ENCODE measurements around the gene ATE1. TPM values are rescaled to one million over a fixed set of nuclear protein-coding genes. Genes with fewer than 3 reads are reported as not detected.

Gene ATE1
- total and polyA plus RNA-seq, 2 donors (not counting 3 experiments of a cell fraction or from before 2014, with no cell fraction given): 8.7 to 27.1 TPM

DNA sequence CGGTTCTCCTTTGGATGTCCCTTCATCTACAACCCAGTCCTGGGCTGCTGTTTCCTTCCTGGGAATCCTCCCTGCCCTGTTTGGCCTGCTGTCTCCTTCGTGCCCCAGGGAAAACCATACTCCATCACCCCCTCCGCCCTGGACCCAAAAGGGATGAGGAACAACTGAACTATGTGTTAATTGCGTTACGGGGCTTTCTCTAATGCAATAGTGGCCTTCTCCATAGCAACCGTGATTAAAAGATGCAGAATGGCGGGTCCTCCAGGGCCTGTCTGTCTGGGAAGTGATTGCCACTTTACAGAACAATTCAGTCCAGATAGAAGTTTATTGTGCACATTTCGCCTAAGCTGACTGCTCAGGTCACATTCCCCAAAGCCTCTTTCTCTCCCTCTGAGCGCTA is 217.6 kb downstream of the ATE1 start:
- BruUV-seq (replicated peaks): no TSS peak
- Histone ChIP-seq H3K27me3 (ENCODE audit: control insufficient read depth in 2 of 2, insufficient read depth in 2 of 2, low read length in 2 of 2) (peaks cover 0 to 4% of the 10 kb centered on the region in 2 experiments), H3K36me3 (ENCODE audit: control insufficient read depth in 2 of 2, extremely low read depth in 1 of 2, insufficient read depth in 2 of 2, low read length in 2 of 2) (no peaks in the 10 kb centered on the region), H3K4me1 (ENCODE audit: control insufficient read depth, extremely low read depth, insufficient read depth, low read length) (no peaks in the 10 kb centered on the region), H3K79me2 (ENCODE audit: control insufficient read depth, insufficient read depth, low read length) (no peaks in the 10 kb centered on the region), H3K9me3 (replicated peaks; ENCODE audit: control insufficient read depth, insufficient read depth, low read length) (no peaks in the 10 kb centered on the region), H3K9ac (replicated peaks; ENCODE audit: extremely low read depth, insufficient read depth, low read length) (no peak overlapping the region), H3K27ac (ENCODE audit: insufficient read depth, low read depth, low read length) (no peak overlapping the region), H3K4me3 (replicated peaks in 1 of 3; ENCODE audit: insufficient read depth in 1 of 3, low read depth in 1 of 3, low read length in 3 of 3) (no peak overlapping the region), H4K20me1 (replicated peaks; ENCODE audit: control insufficient read depth, extremely low read depth, insufficient read depth, low read length) (no peaks in the 10 kb centered on the region), H2AFZ (ENCODE audit: low read depth, low read length) (no peak overlapping the region), H3K4me2 (ENCODE audit: insufficient read depth, low read length) (no peak overlapping the region), H3K9me1 (replicated peaks; ENCODE audit: control insufficient read depth, extremely low read depth, insufficient read depth, low read length) (no peaks in the 10 kb centered on the region)
- FAIRE-seq (no peak), DNase-seq (ENCODE audit: low read depth, low spot score) (no peak)
- TF ChIP-seq POLR2AphosphoS5 (IDR thresholded peaks at IDR 0.05; ENCODE audit: insufficient read depth, low read depth, low read length): no peak
- no peak for TF ChIP-seq MYC (IDR thresholded peaks at IDR 0.05; ENCODE audit: low read depth, low read length)
- TF ChIP-seq, protein P1, sequence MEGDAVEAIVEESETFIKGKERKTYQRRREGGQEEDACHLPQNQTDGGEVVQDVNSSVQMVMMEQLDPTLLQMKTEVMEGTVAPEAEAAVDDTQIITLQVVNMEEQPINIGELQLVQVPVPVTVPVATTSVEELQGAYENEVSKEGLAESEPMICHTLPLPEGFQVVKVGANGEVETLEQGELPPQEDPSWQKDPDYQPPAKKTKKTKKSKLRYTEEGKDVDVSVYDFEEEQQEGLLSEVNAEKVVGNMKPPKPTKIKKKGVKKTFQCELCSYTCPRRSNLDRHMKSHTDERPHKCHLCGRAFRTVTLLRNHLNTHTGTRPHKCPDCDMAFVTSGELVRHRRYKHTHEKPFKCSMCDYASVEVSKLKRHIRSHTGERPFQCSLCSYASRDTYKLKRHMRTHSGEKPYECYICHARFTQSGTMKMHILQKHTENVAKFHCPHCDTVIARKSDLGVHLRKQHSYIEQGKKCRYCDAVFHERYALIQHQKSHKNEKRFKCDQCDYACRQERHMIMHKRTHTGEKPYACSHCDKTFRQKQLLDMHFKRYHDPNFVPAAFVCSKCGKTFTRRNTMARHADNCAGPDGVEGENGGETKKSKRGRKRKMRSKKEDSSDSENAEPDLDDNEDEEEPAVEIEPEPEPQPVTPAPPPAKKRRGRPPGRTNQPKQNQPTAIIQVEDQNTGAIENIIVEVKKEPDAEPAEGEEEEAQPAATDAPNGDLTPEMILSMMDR (IDR thresholded peaks at IDR 0.05; ENCODE audit: extremely low read depth in 1 of 2, insufficient read depth in 1 of 2, low read depth in 1 of 2, low read length in 2 of 2): no peak
- TF ChIP-seq, protein P2, sequence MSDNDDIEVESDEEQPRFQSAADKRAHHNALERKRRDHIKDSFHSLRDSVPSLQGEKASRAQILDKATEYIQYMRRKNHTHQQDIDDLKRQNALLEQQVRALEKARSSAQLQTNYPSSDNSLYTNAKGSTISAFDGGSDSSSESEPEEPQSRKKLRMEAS (IDR thresholded peaks at IDR 0.05; ENCODE audit: insufficient read depth, insufficient read length): no peak
- no peak for TF ChIP-seq GATA2 (IDR thresholded peaks at IDR 0.05; ENCODE audit: insufficient read depth, insufficient read length, low read depth, low read length)
- no peak for TF ChIP-seq EZH2 (IDR thresholded peaks at IDR 0.05; ENCODE audit: borderline replicate concordance, low read depth, low read length, severe bottlenecking)
- TF ChIP-seq JUN (IDR thresholded peaks at IDR 0.05; ENCODE audit: borderline replicate concordance, insufficient read depth, insufficient read length, low read depth): no peak
- no peak for TF ChIP-seq FOS (IDR thresholded peaks at IDR 0.05; ENCODE audit: borderline replicate concordance, insufficient read depth, low read length)
- dilution Hi-C loops (cut with MboI; ENCODE audit: extremely low pct_ligation_motif_present, low sequenced_read_pairs) (no loop called here), intact Hi-C loops (cut with micrococcal nuclease) (no loop called here)
- ChIA-PET POLR2A (no interaction called here), CTCF (interaction anchor here (1.1 kb wide), 2 partner anchors 13 to 15 kb away, joined by 3 read pairs; no protein-coding TSS in a partner anchor)
